A549 (cell line): ENCODE measurements around the gene RUNX2.

ENCODE experiments used
- CBX2 ChIP-seq: fragments of 200-600 bp; sonication (generic); IDR thresholded peaks from 2 replicates; pipeline ENCODE4 v1.6.1; 2016; ENCODE audit warnings: low read depth, mild to moderate bottlenecking, borderline replicate concordance
- CEBPB ChIP-seq, 2 experiments: fragments of >200 bp in 1 of 2; sonication (Bioruptor Twin) in 1 of 2; formaldehyde crosslinking in 1 of 2; IDR thresholded peaks; 2 replicates each; pipeline ENCODE4 v1.6.1; 2012 to 2016
- POLR2A ChIP-seq: IDR thresholded peaks from 2 replicates; pipeline ENCODE4 v1.6.1; 2012; ENCODE audit warnings: mild to moderate bottlenecking, low read length
- RAD21 ChIP-seq, 2 experiments: fragments of >200 bp in 1 of 2; sonication (Bioruptor Twin) in 1 of 2; formaldehyde crosslinking in 1 of 2; IDR thresholded peaks in 1 of 2; conservative IDR thresholded peaks in 1 of 2; 2 replicates in 1 of 2; 3 replicates in 1 of 2; pipeline ENCODE4 v1.6.1; 2012 to 2018; ENCODE audit warnings: inconsistent platforms in 1 of 2
- TF ChIP-seq, protein P1 (sequence below): fragments of >200 bp; sonication (Bioruptor Twin); formaldehyde crosslinking; IDR thresholded peaks from 3 replicates; pipeline ENCODE4 v1.5.1; 2016

DNA sequence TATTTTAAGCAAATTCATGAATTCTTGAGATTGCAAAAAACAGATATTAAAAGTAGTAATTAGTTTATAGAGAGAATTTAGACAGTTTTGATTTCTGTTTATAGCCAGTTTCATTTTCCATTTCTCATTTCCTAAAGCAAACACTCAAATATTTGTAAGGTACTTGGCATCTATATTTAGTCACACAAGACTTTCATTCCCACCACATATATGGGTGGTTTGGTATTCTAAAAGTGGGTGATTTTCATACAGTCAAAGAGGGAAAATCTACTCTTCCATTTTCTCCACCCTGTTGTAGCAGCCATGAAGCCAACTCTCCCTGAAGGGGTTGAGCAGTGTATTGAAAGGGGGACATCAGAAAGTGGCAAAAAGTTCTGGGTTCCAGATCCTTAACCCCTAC is 230.7 kb downstream of the RUNX2 start:
- TF ChIP-seq POLR2A, result no peak
- TF ChIP-seq, protein P1, sequence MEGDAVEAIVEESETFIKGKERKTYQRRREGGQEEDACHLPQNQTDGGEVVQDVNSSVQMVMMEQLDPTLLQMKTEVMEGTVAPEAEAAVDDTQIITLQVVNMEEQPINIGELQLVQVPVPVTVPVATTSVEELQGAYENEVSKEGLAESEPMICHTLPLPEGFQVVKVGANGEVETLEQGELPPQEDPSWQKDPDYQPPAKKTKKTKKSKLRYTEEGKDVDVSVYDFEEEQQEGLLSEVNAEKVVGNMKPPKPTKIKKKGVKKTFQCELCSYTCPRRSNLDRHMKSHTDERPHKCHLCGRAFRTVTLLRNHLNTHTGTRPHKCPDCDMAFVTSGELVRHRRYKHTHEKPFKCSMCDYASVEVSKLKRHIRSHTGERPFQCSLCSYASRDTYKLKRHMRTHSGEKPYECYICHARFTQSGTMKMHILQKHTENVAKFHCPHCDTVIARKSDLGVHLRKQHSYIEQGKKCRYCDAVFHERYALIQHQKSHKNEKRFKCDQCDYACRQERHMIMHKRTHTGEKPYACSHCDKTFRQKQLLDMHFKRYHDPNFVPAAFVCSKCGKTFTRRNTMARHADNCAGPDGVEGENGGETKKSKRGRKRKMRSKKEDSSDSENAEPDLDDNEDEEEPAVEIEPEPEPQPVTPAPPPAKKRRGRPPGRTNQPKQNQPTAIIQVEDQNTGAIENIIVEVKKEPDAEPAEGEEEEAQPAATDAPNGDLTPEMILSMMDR, result no peak
- TF ChIP-seq CEBPB (IDR thresholded peaks at IDR 0.05), result no peak
- TF ChIP-seq CBX2, result no peak
- no peak for TF ChIP-seq RAD21 (conservative IDR thresholded peaks at IDR 0.05 in 1 of 2, IDR thresholded peaks at IDR 0.05 in 1 of 2)
